GM18502 (cell line): ENCODE results near the gene TOMM70.
A peak's percentile ranks its signal among the peaks of the same experiment; 100 is the strongest.
"Not testable (repeated sequence)": the region's sequence is repeated elsewhere in the genome, so short reads cannot be mapped to it uniquely, and the experiment has no call there.

Experiments
- ATAC-seq: cut with Tn5 transposase; IDR thresholded peaks from one replicate; pipeline ENCODE4 v1.9.1; 2021; ENCODE audit warnings: mild to moderate bottlenecking; ENCODE audit not compliant: unreplicated experiment, poor library complexity

Gene TOMM70

DNA sequence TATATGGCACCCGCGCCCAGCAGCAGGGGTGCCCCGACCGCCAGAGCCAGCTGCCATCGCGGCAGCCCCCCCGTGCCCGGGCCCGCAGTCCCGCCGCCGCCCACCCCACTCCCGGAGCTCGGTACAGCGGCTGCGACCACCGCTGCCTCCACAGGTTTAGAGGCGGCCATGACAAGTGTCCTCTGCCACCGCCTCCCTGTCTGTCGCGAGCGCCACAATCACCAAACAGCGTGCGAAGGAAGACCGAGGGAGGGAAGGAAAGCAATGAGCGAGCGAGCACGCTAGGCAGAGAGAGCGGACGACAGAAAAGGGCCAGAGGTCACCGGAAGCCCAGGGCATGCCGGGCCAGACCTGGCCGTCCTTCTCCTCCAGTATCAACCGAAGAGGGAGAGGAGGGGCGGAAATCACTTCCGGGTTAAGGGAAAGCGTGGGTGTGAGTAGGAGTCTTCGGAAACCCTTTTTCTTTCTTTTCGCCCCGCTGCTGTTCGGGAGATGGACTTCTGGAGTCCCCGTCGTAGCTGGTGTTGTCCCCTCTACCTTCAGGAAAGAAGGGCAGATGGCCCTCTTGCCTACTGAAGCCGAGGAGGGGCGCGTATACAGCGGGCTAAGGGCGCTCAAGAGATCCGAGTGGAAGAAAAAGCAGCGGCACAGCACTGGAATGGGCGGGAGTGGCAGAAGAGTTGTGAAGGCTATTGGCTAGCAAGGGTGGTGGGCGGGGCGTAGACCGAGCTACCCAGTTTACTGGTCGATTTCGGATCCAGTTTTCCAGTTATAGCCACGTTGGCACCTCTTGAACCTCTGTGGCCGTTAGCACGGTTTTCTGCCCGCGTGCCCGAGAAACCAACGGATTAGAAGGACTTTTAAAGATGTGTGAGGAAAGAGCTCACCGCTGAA is at the start of gene TOMM70, which contains the start of gene LNP1:
Gene TOMM70 (minus strand): TSS at position 310 of the 894 bp plus-strand sequence. CDS start 140 bp downstream, at position 170.
Gene LNP1 (plus strand): TSS at position 760 of the 894 bp plus-strand sequence. CDS start 28,191 bp downstream, outside the sequence.
- peak; percentile 88 for ATAC-seq

DNA sequence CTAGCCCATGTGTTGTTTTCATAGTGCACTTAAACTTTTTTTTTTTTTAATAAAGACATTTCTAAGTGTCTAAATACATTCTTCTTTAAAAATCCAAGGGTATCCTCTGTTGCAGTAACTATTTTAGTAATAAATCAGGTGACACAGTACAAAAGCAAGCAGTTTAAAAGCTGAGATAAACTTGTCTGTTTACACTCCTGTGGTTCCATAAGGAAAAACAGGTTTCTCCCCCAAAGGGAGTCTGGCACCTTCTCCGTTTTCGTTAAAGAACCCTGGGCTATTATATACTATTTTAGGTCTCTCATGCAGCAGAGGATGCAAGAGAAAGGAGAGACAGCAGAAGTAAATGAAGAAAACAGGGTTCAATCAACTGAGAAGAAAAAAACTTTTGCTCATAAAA is 48.3 kb upstream of the TOMM70 start:
- no peak for ATAC-seq

- ATAC-seq, result no peak
Measured at GRCh38 chr3:100448079-100448478, 47.2 kb upstream of the TOMM70 start.

- not testable (repeated sequence) for ATAC-seq
Measured at GRCh38 chr3:100447067-100447466, 46.2 kb upstream of the TOMM70 start.

DNA sequence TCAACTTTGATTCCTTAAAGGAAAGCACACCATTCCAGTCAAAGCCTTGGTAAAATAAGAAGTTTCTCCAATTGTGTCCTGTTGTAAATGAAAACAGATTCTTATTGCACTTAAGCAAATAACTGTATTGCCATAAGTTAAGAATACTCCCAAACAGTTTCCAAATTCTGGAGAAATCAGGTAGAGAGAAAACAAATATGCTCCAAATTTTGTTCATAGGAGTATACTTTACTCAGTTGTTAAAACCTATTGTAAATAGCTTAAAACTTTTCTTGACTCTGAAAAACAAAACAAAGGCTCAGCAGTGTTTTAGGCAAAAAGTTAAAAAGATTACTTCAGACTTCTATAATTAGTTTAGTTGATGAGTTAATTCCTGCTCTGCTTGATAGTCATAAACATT is 42.8 kb upstream of the TOMM70 start:
- ATAC-seq, result no peak

DNA sequence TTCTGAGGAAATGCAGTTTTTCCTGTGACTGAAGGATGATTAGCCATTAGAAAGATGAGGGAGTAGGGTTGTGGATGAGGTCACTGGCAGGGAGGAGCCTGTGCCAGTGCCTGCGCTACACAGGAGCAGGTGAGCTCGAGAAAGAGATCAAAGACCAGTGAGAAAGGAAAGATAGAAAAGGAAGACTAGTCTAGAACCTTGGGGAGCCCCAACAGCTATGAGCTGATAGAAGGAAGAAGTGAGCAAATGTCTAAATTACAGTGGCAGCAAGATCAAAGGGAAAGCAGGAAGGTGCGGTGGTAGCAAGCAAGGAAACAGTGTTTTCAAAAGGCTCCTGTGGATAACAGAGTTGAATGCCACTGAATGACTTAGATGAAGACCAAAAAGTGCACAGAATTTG is 40.0 kb upstream of the TOMM70 start:
- no peak for ATAC-seq

DNA sequence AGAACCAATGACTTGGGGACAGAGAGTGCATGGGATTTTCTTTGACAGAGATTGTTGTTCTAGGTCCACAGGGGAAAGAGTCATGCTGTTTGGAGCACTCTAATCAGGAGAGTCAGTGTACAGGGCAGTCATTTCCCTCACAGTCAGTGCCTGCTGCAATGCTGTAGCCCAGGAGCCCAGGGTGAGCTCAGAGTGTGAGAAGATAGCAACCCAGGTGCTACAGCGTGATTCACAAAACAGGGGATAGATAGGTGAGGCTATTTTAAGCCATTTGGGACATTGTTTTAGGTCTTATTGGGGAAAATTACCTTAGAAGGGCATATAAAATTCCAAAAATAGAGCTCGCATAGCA is 37.7 kb upstream of the TOMM70 start:
- ATAC-seq, result no peak

GRCh38 chr3:100437721-100438622 is 37.1 kb upstream of the TOMM70 start:
- ATAC-seq, result no peak

DNA sequence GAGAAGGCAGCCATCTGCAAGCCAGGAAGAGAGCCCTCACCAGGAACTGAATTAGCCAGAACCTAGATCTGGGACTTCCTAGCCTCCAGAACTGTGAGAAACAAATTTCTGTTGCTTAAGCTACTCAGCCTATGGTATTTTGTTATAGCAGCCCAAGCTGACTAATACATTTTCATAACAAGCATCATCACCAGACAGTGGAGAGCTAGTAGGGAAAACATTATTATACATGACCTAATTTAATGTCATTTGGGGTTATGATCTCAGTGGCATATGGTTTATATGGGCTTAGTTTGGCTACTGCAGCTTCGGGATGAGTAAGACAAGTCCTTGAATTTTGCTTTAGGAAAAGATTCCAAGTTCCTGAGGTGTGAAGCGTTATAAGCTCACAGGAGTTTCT is 36.1 kb upstream of the TOMM70 start:
- ATAC-seq, result no peak

DNA sequence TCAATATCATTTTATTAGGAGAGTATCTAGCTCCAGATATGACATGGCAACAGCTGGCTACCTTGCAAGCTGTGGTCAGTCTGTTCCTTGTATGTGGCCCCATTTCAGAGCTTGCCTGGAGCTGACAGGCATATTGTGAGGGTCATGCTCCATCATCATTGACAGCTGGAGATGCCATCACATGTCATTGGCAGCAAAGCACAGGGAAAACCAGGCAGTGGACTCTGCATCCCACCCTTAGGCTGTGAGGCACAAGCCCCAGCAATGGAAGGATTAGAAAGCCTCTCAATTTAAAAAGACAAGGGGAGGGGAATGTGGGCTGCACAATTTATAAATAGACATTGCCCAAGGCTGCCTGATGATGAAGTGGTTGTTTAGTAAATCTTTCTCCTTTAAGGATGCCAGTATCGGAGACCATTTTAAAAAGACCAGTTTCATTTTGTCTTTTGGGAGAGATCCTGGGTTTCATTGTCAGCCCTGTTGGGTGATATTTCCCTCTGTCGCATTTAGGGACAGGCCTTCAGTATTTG is 28.4 kb upstream of the TOMM70 start:
- no peak for ATAC-seq

GRCh38 chr3:100427699-100428098 is 26.8 kb upstream of the TOMM70 start:
- ATAC-seq, result no peak

DNA sequence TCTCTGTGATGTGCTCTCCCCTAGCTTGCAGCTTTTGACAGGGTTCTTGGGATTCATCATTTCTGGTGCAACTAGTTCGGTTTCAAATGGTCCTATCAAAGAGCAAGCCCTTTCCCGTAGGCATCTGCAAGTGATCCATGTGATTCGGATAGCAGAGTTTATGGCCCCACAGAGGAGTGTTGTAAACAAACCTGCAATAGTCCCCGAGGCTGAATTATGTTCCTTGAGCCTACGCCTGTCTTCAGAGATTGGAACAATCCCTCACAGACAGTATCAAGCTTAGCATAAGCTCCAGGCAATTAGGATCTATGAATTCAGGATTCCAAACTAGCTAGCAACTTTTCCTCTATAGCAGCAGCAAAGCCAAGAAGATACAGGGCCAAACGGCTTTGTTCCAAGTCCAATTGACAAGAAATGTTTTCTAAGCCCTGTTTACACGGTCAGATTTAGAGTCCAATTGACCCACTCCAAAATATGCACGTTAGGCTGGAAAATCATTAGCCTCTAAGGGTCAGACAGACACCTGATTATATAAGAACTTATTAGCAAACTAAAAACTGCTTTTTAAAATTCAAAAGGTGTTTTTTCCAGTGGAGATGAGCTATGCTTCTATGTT is 25.3 kb upstream of the TOMM70 start:
- ATAC-seq, result no peak

- ATAC-seq, result no peak
Measured at GRCh38 chr3:100425316-100425715, 24.4 kb upstream of the TOMM70 start.

GRCh38 chr3:100424261-100424660 is 23.4 kb upstream of the TOMM70 start:
- ATAC-seq, result no peak

- ATAC-seq, result no peak
Measured at GRCh38 chr3:100423611-100424010, 22.7 kb upstream of the TOMM70 start.

DNA sequence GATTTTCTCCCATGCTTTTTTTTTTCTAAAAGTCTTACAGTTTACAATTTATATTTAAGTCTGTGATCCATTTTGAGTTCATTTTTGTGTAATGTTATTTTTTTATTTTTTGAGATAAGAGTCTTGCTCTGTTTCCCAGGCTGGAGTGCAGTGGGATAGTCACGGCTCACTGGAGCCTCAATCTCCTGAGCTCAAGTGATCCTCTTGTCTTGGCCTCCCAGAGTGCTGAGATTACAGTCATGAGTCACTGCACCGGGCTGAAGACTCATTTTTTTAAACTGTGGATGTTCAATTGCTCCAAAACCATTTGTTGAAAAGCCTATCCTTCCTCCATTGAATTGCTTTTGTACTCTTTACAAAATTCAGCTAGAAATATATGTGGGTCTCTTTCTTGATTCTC is 20.0 kb upstream of the TOMM70 start:
- no peak for ATAC-seq

DNA sequence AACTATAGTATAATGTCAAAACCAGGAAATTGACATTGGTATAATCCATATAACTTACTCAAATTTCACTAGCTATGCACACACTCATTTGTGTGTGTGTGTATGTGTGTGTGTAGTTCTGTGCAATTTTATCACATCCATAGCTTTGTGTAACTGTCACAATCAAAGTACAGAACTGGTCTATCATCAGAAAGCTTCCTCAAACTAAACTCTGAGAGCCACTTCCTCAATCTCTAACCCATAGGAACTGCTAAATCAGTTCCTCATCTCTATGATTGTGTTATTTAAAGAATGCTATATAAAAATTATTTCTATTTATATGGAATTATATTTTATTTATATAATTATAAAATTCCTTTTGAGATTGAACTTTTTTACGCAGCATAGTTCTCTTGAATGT is 18.5 kb upstream of the TOMM70 start:
- ATAC-seq, result no peak

- no peak for ATAC-seq
Measured at GRCh38 chr3:100416863-100417262, 16.0 kb upstream of the TOMM70 start.

DNA sequence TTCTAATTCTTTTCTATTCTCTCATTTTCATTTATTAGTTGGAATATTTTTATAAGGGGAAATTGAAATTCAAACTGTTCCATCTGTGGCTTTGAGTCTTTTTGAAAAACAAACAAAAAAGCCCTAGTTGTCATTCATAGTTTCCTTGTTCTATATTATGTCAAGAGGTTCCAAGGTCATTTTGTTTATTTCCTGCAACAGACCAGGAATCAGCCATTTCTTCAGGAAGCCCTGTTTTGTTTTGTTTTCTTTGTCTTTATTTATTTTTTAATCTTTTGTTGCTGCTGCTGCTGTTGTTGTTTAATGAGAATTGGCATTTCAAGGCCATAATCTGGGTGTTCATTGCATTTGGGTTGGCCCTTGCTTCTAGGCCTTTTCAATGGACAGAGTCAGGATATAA is 15.3 kb upstream of the TOMM70 start:
- no peak for ATAC-seq

GRCh38 chr3:100413613-100414012 is 12.7 kb upstream of the TOMM70 start:
- no peak for ATAC-seq
